ENCODE results near the gene HMG20A.

DNA sequence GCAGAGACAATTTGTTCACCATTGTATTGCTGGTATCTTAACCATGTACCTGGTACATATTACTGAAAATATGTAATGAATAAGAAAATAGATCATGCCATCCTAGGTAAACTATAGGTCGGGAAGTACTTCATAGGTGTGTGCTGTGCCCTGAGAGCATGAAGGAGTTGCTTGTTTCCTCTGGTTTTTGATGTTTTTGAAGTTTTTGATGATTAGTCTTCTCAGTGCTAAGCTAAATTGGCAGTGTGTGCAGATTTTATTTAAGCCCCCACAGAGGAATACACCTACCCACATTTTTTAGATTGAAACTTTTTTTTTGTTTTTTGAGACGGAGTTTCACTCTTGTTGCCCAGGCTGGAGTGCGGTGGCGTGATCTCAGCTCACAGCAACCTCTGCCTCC is 16.6 kb downstream of the HMG20A start:
- TF ChIP-seq, protein P1, sequence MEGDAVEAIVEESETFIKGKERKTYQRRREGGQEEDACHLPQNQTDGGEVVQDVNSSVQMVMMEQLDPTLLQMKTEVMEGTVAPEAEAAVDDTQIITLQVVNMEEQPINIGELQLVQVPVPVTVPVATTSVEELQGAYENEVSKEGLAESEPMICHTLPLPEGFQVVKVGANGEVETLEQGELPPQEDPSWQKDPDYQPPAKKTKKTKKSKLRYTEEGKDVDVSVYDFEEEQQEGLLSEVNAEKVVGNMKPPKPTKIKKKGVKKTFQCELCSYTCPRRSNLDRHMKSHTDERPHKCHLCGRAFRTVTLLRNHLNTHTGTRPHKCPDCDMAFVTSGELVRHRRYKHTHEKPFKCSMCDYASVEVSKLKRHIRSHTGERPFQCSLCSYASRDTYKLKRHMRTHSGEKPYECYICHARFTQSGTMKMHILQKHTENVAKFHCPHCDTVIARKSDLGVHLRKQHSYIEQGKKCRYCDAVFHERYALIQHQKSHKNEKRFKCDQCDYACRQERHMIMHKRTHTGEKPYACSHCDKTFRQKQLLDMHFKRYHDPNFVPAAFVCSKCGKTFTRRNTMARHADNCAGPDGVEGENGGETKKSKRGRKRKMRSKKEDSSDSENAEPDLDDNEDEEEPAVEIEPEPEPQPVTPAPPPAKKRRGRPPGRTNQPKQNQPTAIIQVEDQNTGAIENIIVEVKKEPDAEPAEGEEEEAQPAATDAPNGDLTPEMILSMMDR (IDR thresholded peaks at IDR 0.05): no peak
- no peak for TF ChIP-seq ZFX (IDR thresholded peaks at IDR 0.05; ENCODE audit: borderline replicate concordance)

Data from 22Rv1 (cell line).